NCI-H2107 (cell line): ENCODE measurements around the gene CPEB1.
"Not testable (repeated sequence)": the region's sequence is repeated elsewhere in the genome, so short reads cannot be mapped to it uniquely, and the experiment has no call there.

Source experiments
- DNase-seq: peaks from one replicate; lab custom pipeline; 2025; lab: John Stamatoyannopoulos, UW

CPEB1 gene

GRCh38 chr15:82649226-82649999 lies 2.2 kb upstream of the CPEB1 start:
- no peak for DNase-seq

- DNase-seq: no peak
Measured at GRCh38 chr15:82648257-82649103, 1.3 kb upstream of the CPEB1 start.

GRCh38 chr15:82647835-82648256 lies 683 bp upstream of the CPEB1 start:
- DNase-seq: no peak

GRCh38 chr15:82646250-82647044 lies 716 bp downstream of the CPEB1 start:
- peak; percentile 14 for DNase-seq

- DNase-seq: not testable (repeated sequence)
Measured at GRCh38 chr15:82644967-82645852, 2.0 kb downstream of the CPEB1 start.

- no peak for DNase-seq
Measured at GRCh38 chr15:82643992-82644391, 3.2 kb downstream of the CPEB1 start.

GRCh38 chr15:82642656-82643055 lies 4.5 kb downstream of the CPEB1 start:
- no peak for DNase-seq

GRCh38 chr15:82641129-82641798 lies 5.9 kb downstream of the CPEB1 start:
- DNase-seq: no peak

GRCh38 chr15:82640672-82641071 lies 6.5 kb downstream of the CPEB1 start:
- DNase-seq: no peak

- DNase-seq: no peak
Measured at GRCh38 chr15:82635798-82636197, 11.4 kb downstream of the CPEB1 start.

GRCh38 chr15:82630033-82630432 lies 17.1 kb downstream of the CPEB1 start:
- no peak for DNase-seq

GRCh38 chr15:82625136-82625535 lies 22.0 kb downstream of the CPEB1 start:
- DNase-seq: no peak

- no peak for DNase-seq
Measured at GRCh38 chr15:82624438-82624837, 22.7 kb downstream of the CPEB1 start.

GRCh38 chr15:82624008-82624407 lies 23.2 kb downstream of the CPEB1 start:
- DNase-seq: no peak

GRCh38 chr15:82621970-82622369 lies 25.2 kb downstream of the CPEB1 start:
- DNase-seq: no peak

GRCh38 chr15:82613747-82614146 lies 33.4 kb downstream of the CPEB1 start:
- DNase-seq: no peak

GRCh38 chr15:82611348-82611747 lies 35.8 kb downstream of the CPEB1 start:
- DNase-seq: no peak

- DNase-seq: no peak
Measured at GRCh38 chr15:82602195-82602594, 45.0 kb downstream of the CPEB1 start.

- DNase-seq: no peak
Measured at GRCh38 chr15:82599862-82600261, 47.3 kb downstream of the CPEB1 start.

GRCh38 chr15:82597815-82598214 lies 49.3 kb downstream of the CPEB1 start:
- DNase-seq: no peak

GRCh38 chr15:82595766-82596165 lies 51.4 kb downstream of the CPEB1 start:
- no peak for DNase-seq
